ENCODE data around the gene LINC00632.
A peak's percentile ranks its signal among the peaks of the same experiment; 100 is the strongest.

Gene LINC00632

DNA sequence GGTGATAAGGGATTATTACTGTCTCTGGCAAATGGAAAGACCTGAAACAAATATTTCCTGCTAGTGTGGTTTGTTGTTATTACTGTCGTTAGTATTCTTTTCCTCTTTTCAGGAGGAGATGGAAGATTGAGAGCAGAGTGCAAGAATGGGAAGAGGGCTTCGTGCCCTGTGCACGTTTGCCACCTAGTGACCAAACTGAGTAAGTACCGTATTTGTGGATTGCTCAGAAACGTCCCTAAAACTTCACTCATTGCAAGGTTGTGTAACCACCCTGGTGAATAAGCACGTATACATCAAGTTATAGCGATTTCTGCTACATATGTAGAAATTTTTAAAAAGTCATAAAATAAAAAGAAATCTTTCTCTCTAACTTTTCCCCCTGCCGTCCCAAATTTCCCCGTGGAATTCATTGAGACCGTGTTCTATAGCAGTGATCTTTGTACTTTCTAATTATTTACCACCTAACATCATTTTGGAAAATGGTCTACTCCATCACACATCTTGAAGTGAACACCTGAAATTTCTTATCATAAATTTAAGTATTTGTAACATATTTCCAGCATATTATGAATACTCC is 24.3 kb downstream of the LINC00632 start:
- Histone ChIP-seq H3K27ac (ENCODE audit: low read depth, low read length) (no peak overlapping the region), H4K20me1 (ENCODE audit: control insufficient read depth, insufficient read depth, low read depth, low read length) (no peaks in the 10 kb centered on the region), H3K27me3 (ENCODE audit: control insufficient read depth, low read length) (no peaks in the 10 kb centered on the region), H3K79me2 (ENCODE audit: control insufficient read depth, low read length) (no peaks in the 10 kb centered on the region), H3K4me1 (ENCODE audit: control insufficient read depth, low read length) (no peaks in the 10 kb centered on the region), H3K9me2 (replicated peaks; ENCODE audit: control insufficient read depth, low read length) (no peaks in the 10 kb centered on the region), H3K36me3 (ENCODE audit: control insufficient read depth, low read length) (no peaks in the 10 kb centered on the region), H3K4me2 (ENCODE audit: low read length) (no peak overlapping the region), H3F3A (ENCODE audit: control insufficient read depth, insufficient read depth) (no peaks in the 10 kb centered on the region), H3K4me3 (ENCODE audit: low read length) (no peak overlapping the region), H3K9me3 (ENCODE audit: control insufficient read depth, insufficient read depth, low read length) (no peaks in the 10 kb centered on the region)
- TF ChIP-seq CTCF (IDR thresholded peaks at IDR 0.05; ENCODE audit: low read depth, low read length, poor library complexity, severe bottlenecking) (peak; percentile 54), EZH2phosphoT487 (IDR thresholded peaks at IDR 0.05; ENCODE audit: borderline replicate concordance, low read length) (no peak)

DNA sequence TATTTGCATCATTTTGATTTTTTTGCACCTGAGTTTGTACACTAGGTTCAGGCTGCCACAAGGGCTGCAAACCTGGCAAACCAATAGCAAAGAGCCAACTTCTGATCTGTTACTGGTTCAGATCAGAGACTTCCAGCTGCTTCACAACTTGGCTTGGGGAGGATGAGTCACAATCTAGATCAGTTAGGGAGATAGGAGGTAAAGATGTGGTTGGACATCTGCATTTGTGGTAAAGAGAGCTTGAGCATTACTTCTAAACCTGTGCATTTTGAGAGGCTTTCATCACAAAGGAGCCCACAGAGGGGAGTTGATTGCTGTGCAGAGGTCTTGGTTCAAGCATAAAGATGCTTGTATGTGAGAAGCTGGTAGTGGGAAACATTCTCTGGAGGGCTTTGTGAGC is 34.5 kb downstream of the LINC00632 start:
- H3K4me1 ChIP-seq (ENCODE audit: control insufficient read depth, low read length) = no peaks in the 10 kb centered on the region
- H3K79me2 ChIP-seq (ENCODE audit: control insufficient read depth, low read length) = no peaks in the 10 kb centered on the region
- no peaks in the 10 kb centered on the region for H3F3A ChIP-seq (ENCODE audit: control insufficient read depth, insufficient read depth)
- H3K27me3 ChIP-seq (ENCODE audit: control insufficient read depth, low read length) = no peaks in the 10 kb centered on the region
- H3K4me2 ChIP-seq (ENCODE audit: low read length) = no peak overlapping the region
- H3K36me3 ChIP-seq (ENCODE audit: control insufficient read depth, low read length) = no peaks in the 10 kb centered on the region
- H3K9me2 ChIP-seq (replicated peaks; ENCODE audit: control insufficient read depth, low read length) = no peaks in the 10 kb centered on the region
- no peaks in the 10 kb centered on the region for H4K20me1 ChIP-seq (ENCODE audit: control insufficient read depth, insufficient read depth, low read depth, low read length)
- no peak for TF ChIP-seq EZH2phosphoT487 (IDR thresholded peaks at IDR 0.05; ENCODE audit: borderline replicate concordance, low read length)
- no peak for TF ChIP-seq CTCF (IDR thresholded peaks at IDR 0.05; ENCODE audit: low read depth, low read length, poor library complexity, severe bottlenecking)
- H3K4me3 ChIP-seq (ENCODE audit: low read length) = no peak overlapping the region
- no peaks in the 10 kb centered on the region for H3K9me3 ChIP-seq (ENCODE audit: control insufficient read depth, insufficient read depth, low read length)
- H3K27ac ChIP-seq (ENCODE audit: low read depth, low read length) = no peak overlapping the region

GRCh38 chrX:140756941-140757340 is 47.4 kb downstream of the LINC00632 start:
- H3F3A ChIP-seq (ENCODE audit: control insufficient read depth, insufficient read depth) = no peaks in the 10 kb centered on the region
- H3K4me3 ChIP-seq (ENCODE audit: low read length) = no peak overlapping the region
- H3K27ac ChIP-seq (ENCODE audit: low read depth, low read length) = no peak overlapping the region
- no peaks in the 10 kb centered on the region for H3K4me1 ChIP-seq (ENCODE audit: control insufficient read depth, low read length)
- no peaks in the 10 kb centered on the region for H3K36me3 ChIP-seq (ENCODE audit: control insufficient read depth, low read length)
- no peaks in the 10 kb centered on the region for H3K79me2 ChIP-seq (ENCODE audit: control insufficient read depth, low read length)
- no peak overlapping the region for H3K4me2 ChIP-seq (ENCODE audit: low read length)
- H3K27me3 ChIP-seq (ENCODE audit: control insufficient read depth, low read length) = no peaks in the 10 kb centered on the region
- no peaks in the 10 kb centered on the region for H3K9me3 ChIP-seq (ENCODE audit: control insufficient read depth, insufficient read depth, low read length)
- TF ChIP-seq EZH2phosphoT487 (IDR thresholded peaks at IDR 0.05; ENCODE audit: borderline replicate concordance, low read length) = no peak
- no peak for TF ChIP-seq CTCF (IDR thresholded peaks at IDR 0.05; ENCODE audit: low read depth, low read length, poor library complexity, severe bottlenecking)
- no peaks in the 10 kb centered on the region for H4K20me1 ChIP-seq (ENCODE audit: control insufficient read depth, insufficient read depth, low read depth, low read length)
- H3K9me2 ChIP-seq (replicated peaks; ENCODE audit: control insufficient read depth, low read length) = no peaks in the 10 kb centered on the region
